Stimulated activated CD4-positive, alpha-beta T cell treated with anti-CD3 and anti-CD28 coated beads, Interleukin-1b, Interleukin-23, amount 100 ng/mL, for 4 hours (primary cell): ENCODE data around the gene TMEM150A.
"Not testable (repeated sequence)": the region's sequence is repeated elsewhere in the genome, so short reads cannot be mapped to it uniquely, and the experiment has no call there.

Source experiments
- DNase-seq, 2 donors: peaks; one replicate each; pipeline ENCODE4 v3.0.0-alpha.2; 2020; ENCODE audit warnings: low read depth in 2 of 2

The TMEM150A gene

DNA sequence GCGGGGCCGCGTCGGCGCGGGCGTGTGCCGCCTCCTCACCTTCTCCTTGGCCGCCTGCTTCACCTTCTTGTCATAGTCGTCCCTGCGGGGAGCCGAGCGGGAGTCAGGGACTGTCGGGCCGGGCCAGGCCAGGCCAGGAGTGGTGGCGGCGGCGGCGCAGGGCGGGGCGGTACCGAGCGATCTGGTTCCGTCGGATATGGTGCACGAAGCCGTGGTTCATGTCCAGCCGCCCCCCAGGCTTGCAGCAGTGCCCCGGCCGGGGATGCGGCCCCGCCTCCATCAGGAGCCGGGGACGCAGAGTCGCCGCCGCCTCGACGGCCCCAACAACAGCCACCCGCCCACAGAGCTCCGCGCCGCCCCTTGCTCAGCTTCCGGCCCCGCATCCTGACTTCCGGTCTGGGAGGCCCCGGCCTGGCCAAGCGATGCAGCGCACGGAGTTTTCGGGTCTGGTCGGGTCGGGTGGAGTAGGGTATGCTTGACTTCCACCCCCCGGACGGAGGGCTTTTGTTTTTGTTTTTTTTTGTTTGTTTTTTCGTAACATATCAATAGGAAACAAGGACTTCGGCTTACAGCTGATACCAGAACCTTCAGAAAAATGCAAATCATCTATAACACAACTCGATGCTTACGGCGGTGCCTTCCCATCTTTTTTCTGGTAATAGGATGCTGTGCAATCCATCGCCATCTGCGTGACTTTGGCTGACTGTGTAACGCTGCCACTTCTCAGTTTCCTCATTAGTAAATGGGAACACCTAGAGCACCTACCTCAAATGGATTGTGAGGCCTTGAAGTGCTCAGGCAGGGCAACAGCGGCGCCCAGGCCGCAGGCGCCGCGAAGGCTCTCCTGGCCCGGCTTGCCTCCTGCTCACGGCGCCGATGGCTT is 9.4 kb upstream of the TMEM150A start, which contains the start of gene C2orf68:
Gene C2orf68 (minus strand): TSS at position 362 of the 883 bp plus-strand sequence. CDS start 82 bp downstream, at position 280.
- DNase-seq: peak; percentile 57 to 76

DNA sequence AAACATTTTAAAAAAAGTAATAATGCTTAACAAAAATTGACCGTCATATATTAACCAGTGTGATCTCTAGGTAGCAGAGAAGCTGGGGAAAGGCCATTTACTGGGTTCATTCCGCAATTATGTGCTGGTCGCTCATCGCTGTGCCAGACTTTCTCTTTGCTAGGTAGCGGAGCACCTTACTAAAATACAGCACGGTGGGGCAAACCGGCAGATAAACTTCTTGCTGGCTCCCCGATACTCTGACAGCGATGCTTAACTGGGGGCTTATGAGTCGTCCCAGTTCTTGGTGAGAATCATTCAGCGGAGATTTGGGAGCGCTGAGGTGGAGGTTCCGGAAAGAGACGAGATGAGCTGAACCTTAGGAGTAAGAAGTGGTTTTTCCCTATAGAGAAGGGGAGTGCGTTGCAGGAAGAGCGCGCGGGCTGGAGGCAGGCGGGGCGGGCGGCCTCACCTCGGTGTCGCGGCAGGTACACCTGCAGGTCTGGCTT is 8.8 kb upstream of the TMEM150A start:
- no peak for DNase-seq

DNA sequence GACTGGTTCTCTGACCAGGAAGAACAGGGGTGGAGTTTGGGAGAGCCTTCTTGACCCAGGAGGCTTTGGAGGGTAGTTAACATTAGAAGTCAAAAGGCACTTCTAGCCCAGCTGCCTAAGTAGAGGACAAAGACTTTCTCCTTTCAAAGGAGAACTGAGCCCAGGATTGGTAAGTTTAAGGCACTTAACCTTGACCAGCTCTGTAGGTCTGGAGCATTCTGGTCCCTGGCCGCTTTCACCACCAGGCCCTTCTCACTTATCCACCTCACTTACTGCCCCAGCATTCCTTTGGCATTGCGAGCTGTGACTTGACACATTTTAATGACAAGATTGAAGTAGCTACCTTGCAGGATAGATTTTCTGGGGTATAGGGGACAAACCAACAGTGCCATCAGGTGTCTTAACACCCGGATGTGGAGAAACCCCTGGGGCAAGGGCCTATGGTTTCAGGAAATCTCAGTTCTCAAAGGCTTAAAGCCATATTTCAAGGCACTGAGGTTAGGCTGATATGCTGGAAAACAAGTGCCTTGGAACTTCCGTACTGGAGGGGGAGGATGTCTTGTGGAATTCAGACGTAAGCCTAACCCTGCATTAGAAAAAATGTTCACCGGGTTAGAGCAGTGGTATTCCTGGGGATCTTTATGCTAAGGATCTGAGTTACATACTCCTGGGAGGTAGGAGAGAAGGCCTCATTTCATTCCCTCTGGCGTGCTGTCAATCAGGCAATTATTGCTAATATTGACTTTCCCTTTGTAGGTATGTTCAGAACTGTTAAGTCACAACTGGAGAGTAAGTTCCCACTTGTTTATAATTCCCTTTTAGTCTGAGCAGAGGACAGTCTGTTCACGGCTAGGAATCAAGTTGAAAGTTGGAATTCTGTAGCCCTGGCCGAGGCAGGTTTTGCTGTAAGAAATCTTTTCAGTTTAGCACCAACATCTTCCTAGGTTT is 5.0 kb upstream of the TMEM150A start:
- no peak for DNase-seq

DNA sequence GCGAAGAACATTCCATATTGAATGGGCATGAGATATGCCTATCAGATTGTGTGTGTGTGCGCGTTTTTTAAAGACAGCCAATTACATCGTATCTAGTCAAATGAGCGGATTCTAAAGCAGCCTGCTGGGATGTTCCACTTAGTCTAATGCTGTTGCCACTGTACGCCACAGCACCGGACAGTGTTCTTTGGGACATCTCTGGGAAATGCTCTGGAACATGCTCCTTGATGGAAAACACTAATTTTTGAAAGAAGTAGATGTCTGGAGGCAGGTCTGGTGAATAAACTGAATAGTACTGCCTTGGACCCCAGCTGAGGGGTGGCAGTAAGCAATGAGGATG is 3.6 kb upstream of the TMEM150A start:
- DNase-seq: no peak

DNA sequence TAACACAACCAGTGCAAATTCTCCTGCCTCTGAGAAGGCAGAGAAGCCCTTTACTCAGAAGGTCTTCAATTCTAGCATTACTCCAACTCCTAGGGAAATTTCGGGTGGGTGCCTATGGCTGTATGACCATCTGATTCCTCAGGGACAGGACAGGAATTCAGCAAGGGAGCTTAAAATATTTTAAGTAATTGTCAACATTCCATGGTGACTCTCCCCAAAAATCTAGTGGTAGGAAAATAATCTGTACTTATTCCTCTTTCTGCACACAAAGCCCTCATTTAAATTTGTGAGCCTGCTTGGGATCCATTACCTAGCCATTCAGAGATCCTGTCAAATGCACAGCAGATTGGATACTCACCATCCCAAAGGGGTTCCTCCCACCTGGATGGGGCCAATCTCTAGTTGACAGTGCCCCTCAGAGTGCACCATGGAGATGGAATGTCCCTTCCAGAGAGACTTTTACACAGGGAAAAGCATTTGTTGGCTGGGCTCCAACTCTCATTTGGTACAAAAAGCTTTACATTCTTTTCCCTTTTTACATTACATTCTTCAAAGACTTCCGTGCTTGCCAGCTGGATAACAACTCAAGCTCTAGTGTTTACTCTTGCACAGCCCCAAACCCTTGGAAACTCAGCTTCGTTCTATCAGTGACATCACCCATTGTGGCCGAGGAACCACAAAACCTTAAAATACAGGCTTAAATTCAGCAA is 3.1 kb upstream of the TMEM150A start:
- DNase-seq: no peak

DNA sequence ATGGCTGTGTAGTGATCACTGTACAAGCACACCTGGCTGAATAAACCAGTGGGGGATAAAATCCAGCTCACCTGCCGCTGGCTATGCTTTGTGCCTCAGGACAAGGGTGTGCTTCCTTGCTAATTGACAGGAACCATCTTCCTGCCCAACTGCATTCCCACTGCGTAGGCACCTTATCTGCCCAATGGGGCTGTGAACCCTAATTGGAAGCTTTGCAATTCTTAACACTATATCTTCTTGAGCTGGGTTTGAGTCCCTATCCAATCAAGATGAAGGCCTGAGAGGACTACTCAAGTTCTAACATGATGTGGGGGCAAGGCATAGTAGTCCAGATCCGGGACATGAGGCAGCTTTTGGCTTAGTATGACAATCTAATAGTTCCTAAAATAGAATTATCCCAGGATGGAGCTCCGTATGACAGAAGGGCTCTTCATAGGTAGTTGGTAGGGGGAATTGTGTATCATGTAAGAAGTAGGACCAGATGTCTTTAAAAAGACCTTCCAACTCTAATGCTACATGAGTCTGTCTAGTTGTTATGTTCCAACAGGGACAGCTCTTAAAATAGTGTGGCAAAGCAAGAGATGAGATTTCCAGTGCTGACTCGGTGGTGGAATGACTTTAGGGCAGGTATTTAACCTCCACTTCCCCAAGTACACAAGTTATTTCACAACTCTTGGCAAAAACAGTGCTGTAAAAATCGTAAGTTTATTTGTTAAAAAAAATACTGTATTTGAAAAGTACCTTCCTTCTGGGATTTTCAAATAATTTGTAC is 2.3 kb upstream of the TMEM150A start:
- no peak for DNase-seq

DNA sequence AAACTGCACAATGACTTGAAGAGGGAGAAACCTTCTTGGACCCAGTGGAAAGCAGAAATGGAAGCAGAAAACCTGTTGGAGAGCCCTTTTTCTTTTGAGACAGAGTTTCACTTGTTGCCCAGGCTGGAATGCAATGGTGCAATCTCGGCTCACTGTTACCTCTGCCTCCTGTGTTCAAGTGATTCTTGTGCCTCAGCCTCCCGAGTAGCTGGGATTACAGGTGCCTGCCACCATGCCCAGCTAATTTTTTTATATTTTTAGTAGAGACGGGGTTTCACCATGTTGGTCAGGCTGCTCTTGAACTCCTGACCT is 1.6 kb upstream of the TMEM150A start:
- DNase-seq: not testable (repeated sequence)

DNA sequence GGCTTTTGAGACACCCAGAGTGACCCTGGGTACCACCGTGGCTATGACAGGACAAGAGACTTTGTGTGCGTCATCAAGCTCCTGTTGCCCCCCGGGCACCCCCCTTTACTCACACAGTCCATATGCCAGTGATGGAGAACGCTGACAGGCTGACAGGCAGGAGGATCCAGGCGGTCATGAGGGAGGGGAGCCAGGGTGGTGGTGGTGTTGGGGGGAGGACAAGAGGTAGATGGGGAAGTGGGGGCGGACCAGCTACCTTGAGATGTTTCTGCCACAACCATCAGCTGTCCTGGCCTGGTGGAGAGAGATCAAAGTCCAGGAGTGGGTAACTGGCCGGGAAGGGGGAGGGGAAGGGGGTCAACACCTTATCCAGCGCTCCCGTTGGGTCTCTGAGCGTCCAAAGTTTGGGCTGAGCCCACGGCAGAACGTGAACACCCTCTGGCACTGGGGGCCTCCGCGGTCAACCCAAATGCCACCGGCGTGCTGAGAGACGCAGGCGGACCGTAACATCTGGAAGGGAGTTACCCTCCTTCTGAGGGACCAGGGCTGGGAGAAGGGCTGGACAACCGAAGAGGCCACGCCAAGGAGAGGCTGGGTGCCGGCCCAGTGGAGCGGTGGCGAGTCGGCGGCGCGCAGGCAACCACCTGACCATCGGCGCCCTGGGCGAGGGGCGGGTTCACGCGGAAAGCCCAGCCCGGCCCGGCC is 575 bp downstream of the TMEM150A start:
- DNase-seq: no peak

DNA sequence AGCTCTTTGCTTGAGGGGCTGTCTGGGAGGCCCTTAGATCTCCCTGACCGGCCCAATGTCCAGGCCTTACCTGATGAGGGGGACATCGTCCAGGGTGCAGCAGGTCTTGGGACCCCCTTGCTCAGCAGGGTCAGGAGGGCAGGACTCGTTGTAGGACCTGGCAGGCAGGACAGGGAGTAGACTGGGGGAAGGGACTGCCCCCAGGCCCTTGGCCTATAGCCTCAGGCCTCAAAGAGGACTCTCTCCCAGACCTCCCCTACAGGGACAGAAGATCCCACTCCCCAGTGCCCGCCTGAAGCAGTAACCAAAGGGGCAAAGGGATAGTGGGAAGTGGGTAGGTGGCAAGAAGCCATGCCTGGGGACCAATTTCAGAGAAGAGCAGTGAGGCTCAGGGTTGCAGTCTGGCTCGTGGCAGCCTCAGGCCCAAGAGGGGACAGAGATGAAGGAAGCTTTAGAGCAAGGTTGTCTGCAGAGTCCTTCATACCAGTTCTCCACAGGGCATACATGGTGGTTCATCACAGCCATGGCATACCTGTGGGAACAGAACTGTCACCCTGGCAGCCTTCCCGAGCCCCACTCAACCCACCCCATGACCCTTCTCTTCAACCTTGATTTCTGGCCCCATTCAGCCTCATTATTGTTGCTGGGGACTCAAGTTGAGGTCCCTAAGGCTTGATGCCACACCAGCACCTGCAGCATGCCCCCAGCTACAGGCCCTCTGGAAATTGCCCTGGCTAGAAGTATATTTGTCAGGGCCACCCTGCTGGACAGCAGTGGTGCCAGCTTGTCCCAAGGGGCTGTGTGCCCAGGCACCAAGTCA is 1.3 kb downstream of the TMEM150A start:
- no peak for DNase-seq

DNA sequence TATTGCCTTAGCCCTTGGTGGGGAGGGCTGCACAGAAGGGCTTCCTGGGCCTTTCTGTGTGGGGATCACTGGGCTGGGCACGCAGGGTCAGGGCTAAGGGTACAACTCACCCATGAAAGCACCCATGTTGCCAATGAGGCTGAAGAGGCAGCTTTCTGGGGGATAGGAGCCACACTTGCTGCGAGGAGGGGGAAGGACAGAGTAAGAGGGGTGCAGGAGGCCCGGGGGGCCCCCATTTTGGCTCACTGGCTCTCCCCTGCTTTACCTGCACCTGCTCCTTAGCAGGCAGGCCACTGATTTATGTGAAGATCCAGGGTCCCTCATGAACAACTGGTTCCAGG is 2.3 kb downstream of the TMEM150A start:
- no peak for DNase-seq

DNA sequence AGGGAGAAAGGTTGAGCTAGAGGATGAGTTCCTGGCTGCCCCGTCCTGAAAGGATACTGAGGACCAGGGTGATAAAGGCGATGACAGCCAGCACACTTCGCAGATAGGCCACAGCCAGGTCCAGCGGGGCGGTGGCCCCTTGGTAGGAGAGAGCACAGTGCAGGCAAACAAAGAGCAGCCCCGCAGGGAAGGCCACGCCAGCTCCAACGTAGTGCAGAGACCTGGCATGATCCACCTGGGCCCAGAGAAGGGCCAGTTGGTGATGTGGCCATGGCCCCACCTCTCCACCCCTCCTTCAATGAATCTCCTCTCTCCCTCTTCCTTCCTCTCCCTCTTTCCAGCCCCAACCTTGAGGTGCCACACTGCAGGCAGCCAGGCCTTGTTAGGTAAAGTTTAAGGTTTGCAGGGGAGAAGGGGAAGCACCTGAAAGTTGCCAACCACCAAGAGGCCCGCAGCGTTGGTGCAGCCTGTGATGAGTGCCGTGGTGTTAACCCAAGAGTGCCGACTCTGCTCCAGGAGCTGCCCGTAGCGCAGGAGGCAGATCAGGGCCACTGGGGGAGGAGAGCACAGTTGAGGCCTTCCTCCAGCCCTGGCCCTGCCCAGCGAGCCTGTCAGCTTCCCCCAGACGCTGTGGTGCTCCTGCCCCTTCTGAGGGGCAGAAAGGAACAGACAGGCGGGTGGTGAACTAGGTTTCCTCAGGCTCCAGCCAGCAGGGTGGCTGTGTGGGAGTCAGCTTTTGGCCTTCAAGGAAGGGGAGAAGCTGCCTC is 2.8 kb downstream of the TMEM150A start:
- no peak for DNase-seq

DNA sequence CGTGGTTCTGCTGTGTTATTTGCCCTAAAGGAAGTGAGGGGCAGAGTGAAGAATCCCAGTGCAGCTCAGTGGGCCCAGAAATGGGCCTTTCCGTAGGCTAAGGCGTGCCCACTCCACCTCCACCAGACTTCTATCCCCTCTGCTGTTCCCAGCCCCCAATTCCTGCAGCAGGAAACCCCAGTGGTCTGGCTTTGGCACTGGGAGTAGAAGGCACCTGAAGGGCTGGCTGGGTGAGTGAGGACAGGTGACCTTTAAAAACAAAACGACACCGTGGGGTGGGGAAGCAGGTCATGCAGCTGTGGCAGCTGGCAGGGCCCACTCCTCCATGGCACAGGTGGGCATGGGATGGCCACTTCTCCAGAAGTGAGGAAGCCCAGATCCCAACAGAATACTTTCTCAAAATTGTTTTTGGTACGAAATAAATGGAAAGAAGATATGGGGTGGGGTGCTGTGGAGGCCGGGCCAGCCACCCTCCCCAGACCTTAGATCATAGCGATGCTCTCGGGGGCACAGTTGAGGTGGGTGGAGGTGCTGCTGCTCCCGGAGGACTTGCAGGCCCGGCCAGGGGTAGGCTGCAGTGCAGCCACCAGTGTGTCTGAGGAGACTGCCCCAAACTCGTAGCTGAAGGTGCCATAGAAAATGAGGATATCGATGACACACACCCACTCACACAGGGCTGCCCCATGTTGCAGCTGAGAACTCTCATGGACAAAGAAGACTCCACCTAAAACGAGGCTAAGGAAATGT is 3.7 kb downstream of the TMEM150A start:
- DNase-seq: no peak

DNA sequence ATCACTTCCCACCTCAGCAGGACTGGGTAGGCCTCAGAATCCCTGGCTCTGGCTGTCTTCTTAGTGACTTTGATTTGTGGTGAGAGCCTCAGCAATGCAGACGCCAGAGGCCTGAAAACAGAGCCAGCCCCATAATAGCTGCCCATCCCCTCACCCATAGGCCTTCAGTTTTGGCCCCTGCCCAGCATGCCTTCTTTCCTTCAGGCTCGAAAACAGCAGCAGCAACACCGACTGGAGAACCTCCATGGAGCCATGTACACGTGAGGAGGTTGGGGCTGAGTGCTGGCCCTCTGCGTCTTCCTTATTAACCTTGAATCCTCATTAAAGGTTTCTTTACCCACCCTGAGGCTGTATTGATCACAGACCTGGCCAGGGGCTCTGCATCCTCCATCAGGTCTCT is 5.3 kb downstream of the TMEM150A start:
- DNase-seq: no peak

DNA sequence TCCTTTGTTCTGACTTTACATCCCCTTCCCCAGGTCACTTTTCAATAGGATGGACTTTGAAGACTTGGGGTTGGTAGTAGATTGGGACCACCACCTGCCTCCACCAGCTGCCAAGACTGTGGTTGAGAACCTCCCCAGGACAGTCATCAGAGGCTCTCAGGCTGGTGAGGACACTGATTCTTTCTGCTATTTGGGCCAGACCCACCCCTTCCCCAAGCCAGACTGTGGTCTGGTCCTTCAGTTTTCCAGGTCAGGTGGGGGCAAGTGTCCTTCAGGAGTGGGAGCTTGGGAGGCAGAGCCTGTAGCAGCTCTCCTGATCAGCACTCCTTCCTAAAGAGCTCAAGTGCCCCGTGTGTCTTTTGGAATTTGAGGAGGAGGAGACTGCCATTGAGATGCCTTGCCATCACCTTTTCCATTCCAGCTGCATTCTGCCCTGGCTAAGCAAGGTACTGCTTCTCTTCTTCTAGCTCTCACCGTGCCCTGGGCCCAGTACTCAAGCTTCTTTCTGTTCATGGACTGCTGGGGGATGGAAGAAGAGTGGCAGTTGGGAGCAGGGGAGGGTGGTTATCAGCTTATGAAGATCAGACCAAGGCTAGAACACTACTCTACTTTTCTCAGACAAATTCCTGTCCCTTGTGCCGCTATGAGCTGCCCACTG is 5.9 kb downstream of the TMEM150A start:
- no peak for DNase-seq

DNA sequence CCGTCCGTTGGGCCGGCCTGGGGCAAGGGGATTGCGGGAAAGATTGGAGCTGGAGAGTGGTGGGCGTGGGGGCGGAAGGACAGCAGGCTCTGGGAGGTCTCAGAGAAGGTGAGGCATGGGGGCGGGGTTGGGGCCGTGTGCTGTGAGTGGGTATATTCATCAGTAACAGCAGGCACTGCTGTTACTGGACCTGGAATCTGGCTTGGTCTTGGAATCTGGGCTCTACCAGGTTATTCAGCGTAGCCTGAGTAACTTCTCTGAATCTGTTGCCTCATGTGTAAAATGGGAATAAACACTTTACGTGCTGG is 6.5 kb downstream of the TMEM150A start:
- no peak for DNase-seq

DNA sequence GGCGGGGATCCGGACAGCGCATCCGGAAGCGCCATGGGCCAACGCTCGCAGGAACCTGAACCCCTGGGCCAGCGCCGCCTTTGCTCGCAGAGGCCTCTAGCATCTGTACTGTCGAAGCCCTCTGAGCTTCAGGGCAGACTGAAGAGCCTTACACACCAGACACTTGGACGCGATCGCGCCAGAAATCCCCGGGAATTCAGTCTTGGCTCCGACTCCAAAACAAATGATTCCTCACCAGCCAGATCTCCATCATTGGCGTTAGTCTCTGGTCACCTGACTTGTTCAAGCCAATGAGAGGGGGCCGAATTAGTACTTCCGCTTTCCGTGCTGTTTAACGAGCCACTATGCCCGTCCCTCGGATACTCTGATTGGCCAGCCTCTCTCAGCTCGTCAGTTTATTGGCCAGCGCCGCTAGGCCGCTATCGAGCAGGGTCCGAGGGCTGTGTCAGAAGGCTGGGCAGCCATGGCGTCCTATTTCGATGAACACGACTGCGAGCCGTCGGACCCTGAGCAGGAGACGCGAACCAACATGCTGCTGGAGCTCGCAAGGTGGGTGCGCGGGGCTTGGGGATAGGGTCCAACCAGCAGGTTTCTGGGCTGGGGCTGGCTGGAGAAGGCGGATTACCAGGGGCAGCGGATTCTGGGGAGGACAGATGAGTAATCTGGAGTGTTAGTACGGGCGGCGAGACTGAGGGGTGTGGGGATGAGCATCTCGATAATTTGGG is 7.0 kb downstream of the TMEM150A start, which contains the start of gene RNF181:
Gene RNF181 (plus strand): TSS at position 445 of the 725 bp plus-strand sequence. CDS start 19 bp downstream, at position 464.
- peak; percentile 71 to 84 for DNase-seq

DNA sequence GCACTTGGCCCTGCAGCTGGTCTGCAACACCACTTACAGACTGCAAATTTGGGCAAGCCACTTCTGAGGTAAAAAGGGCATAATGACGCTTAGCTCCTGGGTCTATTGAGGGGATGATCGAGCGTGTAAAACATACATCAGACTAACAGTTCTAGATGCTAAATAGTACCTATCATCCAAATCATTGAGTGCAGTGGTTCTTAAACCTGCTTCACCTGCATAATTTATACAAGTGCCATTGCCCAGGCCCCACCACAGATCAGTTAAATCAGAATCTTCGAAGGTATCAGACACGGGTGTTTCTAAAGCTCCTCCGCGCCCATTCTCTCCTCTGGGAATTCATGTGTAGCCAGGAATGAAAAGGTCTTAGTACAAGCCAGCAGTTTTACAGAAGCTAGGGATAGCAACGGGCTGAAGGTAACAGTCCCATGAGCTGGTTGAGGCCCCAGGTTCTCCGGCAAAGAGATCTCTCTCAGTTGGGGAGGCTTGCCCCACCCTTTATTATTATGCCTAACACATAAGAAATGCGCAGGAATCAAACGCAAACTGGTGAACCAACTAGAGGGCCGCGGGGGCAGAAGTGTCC is 7.7 kb downstream of the TMEM150A start:
- DNase-seq: no peak
